DND-41 (cell line): Measurements from ENCODE around the gene FGF14.

Source experiments
- CTCF ChIP-seq: IDR thresholded peaks from 2 replicates; pipeline ENCODE4 v1.5.1; 2012; ENCODE audit warnings: borderline replicate concordance, low read length, moderate library complexity, mild to moderate bottlenecking; ENCODE audit not compliant: poor library complexity, severe bottlenecking; ENCODE audit errors: extremely low read depth
- EZH2 ChIP-seq: IDR thresholded peaks from 3 replicates; pipeline ENCODE4 v1.6.1; 2012; ENCODE audit warnings: borderline replicate concordance, low read depth, mild to moderate bottlenecking, moderate library complexity, low read length, inconsistent platforms; ENCODE audit not compliant: severe bottlenecking

GRCh38 chr13:102234618-102235017 lies 167.2 kb downstream of the FGF14 start:
- TF ChIP-seq CTCF (no peak), EZH2 (no peak)
